HUDEP-2 (cell line): ENCODE results near the gene OTUB2.
A peak's percentile ranks its signal among the peaks of the same experiment; 100 is the strongest.

Experiments
- DNase-seq, 76 experiments: peaks; one replicate each; lab custom pipeline; 2025; ENCODE audit not compliant: unreplicated experiment in 76 of 76; lab: John Stamatoyannopoulos, UW

OTUB2 gene

GRCh38 chr14:94020267-94020666 is 5.9 kb upstream of the OTUB2 start:
- DNase-seq: no peak

DNA sequence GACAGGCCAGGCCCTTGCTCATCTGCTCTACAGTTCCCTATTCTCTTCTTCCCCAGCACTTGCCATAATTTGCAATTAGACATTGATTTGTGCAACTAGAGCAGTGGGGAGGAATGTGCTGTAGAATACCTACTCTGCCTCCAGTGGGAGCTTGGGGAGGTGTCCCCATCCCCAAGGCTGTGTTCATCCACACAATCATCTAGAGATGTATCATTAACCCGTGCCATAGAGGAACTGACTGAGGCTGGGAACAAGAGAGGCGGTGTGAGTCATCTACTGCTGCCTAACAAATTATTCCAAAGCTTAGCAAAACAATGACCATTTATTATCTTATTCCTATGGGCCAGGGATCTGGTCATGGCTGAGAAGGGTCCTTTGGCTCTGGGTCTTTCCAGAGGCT is 5.1 kb upstream of the OTUB2 start:
- no peak for DNase-seq

GRCh38 chr14:94021416-94022157 is 4.6 kb upstream of the OTUB2 start:
- no peak for DNase-seq

- no peak for DNase-seq
Measured at GRCh38 chr14:94022532-94023411, 3.4 kb upstream of the OTUB2 start.

DNA sequence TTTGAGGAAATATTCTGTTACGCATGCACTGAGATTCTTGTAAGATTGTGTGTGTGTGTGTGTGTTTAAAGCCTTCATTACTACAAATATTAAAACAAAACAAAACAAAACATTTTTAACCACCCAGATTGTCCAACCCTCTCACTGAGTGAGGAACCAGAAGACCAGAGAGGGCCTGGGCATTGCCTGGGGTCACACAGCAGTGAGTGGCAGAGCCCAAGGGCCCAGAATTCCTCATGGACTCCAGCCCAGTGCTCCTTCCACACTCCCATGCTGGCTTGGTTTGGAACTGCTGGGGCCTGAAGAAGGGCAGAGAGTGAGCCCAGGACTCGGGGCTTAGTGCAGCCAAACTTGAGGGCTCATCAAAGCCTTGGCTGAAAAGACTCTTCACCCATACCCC is 1.6 kb upstream of the OTUB2 start:
- no peak for DNase-seq

GRCh38 chr14:94025720-94026119 is 420 bp upstream of the OTUB2 start:
- no peak for DNase-seq

GRCh38 chr14:94026889-94027469 is 839 bp downstream of the OTUB2 start:
- DNase-seq: no peak

GRCh38 chr14:94027566-94028449 is 1.7 kb downstream of the OTUB2 start:
- DNase-seq: no peak

DNA sequence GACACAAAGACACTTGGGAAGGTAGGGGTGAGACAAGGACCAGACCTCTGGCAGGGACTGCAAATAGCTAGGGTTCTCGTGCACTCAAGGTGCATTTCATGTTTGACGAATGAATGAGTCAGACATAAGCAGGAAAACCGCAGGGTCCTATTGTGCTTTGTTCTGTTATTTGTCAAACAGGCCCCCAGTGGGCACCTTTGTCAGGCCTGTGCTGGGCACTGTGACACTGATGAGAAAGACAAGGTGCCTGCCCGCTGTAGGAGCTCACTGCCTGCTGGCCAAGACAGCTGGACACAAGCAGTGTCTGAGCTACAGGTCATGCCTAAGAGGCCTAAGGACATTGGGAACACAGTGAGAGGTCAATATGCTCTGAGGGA is 2.3 kb downstream of the OTUB2 start:
- DNase-seq: no peak

GRCh38 chr14:94029265-94029664 is 3.1 kb downstream of the OTUB2 start:
- no peak for DNase-seq

GRCh38 chr14:94029671-94030203 is 3.6 kb downstream of the OTUB2 start:
- DNase-seq: no peak

GRCh38 chr14:94030571-94030970 is 4.4 kb downstream of the OTUB2 start:
- no peak for DNase-seq

DNA sequence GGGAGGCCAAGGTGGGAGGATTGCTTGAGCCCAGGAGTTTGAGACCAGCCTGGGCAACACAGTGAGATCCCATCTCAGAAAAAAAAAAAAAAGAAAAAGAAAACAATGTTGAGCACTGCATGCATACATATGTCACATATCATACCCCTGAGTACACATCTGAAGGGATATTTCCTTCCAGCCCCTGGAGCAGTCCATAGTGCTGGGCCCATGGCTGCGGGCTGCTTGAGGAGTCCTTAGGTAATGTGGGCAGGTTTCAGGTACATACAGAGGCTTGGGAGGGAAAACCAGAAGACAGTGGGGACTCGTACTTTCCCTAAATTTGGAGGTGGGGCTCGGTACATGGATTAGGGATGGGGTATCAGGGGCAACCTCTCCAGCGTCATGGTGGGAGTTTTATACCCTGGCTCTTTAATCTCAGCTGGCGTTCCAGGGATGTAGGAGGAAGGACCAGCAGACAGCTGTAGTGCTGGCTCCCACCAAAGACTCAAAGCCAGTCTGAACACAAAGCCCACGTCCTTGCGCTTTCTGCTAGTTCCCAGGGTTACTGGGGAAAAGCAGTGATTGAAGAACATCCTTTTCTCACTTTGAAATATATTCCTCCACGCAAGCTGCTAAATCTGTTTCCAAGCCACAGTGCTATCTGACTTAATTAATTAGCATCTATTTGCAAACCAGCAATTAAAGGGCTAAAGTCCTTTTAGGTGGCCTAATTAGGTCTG is 5.2 kb downstream of the OTUB2 start:
- no peak for DNase-seq

GRCh38 chr14:94031883-94032279 is 5.7 kb downstream of the OTUB2 start:
- no peak for DNase-seq

DNA sequence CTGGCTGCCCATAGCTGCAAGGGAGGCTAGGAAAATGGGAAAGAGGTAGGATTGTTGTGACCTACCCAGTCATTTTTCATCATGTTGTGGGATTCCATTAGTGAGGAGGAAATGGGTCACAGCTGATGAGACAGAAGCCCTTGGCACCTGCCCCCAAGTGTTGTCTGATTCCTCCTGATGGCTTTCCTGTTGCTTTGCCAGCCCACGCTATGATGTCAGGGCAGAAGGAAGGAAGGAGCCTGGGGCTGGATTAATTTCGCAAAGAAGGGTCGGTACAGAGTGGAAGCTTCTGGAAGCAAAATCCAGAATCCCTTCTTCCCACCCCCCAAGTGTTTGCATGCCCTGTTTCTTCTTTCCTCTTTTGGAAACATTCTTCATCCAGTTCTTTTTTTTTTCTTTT is 8.7 kb downstream of the OTUB2 start:
- DNase-seq: no peak

DNA sequence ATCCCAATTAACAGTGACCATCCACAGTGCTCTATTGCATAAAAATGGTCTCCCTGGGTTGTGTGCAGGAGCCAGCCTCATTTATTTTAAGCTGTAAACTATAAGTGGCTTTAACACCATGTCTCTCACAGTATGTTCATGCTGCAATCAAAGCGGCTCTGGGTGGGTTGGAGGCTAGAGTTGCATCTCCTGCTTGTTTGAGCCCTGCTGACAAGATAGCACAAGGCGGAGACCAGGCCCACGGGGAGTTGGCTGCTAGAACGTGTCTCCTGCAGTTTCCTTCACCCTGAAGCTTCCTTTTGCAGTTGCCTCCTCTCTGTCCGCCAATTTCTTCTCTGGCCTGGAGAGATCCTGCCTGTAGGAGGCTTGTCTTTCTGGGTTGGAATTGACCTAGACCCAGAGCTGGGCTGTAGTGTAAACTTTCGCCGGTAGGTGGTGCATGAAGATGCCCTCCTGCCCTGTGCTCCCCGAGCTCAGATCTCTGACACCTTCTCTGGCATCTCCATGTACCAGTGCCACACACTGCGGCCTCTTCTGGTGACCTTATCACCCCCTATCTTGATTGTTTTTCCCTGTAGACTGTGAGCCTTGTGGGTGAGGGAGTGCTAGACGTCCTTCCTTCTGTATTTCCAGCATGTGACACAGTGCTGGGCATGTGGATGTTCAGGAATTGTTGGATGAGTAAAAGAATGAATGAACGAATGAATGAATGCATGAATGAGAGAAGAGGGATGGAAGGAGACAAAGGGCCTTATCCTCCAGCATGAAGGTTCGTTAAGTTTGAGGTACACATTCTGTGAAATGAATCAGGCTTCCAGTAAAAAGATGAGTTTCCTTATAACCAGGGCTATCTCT is 10.4 kb downstream of the OTUB2 start:
- DNase-seq: peak in 73 of 76 experiments; percentile 2 to 84 (median 53)

DNA sequence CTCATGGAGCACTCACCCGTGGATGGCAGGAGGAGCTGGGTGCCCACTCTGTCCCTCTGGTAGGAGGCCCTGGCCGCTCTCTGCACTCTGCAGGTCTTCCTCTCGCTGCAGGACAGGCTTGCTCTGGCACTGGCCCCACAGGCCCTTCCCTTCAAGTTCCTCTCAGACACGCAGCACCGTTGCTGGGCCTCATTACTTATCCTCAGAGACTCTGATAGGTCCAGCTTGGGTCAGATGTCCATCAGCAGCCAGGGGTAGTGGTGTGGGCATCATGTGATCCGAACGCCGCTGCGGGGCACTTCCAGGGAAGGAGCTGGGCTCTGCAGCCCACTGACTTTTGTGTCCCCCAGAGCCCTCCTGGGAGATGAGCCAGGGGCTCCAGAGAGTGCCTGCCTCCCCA is 11.8 kb downstream of the OTUB2 start:
- no peak for DNase-seq

GRCh38 chr14:94038510-94038909 is 12.4 kb downstream of the OTUB2 start:
- no peak for DNase-seq
